SIG-M5 (cell line): ENCODE measurements around the gene MN1.

Experiments used
- DNase-seq: peaks from one replicate; lab custom pipeline; 2025; lab: John Stamatoyannopoulos, UW

The MN1 gene

DNA sequence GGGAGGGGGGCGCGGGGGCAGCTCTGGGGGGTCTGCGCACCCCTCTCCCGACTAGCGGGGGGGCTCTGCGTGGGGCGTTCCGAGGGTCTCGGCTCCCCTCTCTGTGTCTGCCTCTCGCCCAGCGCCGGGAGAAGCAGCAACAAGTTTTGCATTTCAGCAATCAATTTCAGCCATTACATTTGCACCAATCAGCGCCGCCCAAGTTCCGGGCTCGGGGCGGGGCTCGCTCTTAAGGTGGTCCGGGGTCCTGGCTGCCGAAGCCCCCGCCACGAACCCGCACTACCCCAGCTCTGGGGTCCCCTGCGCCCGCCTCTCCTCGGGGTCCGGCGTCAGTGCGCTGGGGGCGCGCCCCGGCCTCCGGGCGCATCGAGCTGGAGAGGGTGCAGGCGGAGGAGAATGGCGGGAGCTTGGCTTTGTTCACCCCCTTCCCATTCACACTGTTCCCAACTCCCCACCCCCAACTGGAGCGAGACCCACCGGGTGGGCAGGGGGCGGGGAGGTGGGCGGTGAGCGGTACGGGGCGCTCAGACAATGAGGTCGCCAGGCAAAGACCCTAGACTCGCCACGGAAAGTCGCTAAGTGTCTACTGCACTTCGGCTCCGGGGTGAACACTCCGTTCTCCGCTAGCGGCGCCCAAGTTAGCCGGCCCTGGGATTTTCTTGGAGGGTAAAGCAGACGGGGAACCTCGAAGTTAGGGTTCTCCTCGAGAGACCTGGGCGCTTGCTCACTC is at the start of gene MN1:
Gene MN1 (minus strand): TSS at position 141 of the 730 bp plus-strand sequence. CDS start 1,213 bp downstream, outside the sequence.
- no peak for DNase-seq

GRCh38 chr22:27850000-27850521 is 48.5 kb upstream of the MN1 start:
- DNase-seq = no peak

DNA sequence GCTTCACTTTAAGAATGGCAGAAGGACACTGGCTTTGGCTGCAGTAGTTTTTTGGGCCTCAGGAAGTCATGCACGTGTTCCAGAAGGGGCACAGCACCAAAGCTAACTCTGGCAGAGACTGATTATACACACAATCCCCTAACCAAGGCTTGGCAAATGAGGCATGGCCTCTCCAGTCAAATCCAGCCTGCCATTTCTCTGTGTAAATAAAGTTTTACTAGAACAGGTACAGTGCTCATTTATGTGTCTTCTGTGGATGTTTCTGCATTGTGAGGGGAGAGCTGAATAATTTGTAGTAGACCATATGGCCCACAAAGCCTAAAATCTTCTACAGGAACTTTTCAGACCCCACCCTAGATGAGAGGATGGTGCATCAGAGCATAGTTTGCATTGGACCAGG is 46.4 kb upstream of the MN1 start:
- DNase-seq = no peak

GRCh38 chr22:27846910-27847309 is 45.4 kb upstream of the MN1 start:
- DNase-seq = no peak

- no peak for DNase-seq
Measured at GRCh38 chr22:27846248-27846757, 44.7 kb upstream of the MN1 start.

GRCh38 chr22:27845644-27846043 is 44.1 kb upstream of the MN1 start:
- DNase-seq = no peak

DNA sequence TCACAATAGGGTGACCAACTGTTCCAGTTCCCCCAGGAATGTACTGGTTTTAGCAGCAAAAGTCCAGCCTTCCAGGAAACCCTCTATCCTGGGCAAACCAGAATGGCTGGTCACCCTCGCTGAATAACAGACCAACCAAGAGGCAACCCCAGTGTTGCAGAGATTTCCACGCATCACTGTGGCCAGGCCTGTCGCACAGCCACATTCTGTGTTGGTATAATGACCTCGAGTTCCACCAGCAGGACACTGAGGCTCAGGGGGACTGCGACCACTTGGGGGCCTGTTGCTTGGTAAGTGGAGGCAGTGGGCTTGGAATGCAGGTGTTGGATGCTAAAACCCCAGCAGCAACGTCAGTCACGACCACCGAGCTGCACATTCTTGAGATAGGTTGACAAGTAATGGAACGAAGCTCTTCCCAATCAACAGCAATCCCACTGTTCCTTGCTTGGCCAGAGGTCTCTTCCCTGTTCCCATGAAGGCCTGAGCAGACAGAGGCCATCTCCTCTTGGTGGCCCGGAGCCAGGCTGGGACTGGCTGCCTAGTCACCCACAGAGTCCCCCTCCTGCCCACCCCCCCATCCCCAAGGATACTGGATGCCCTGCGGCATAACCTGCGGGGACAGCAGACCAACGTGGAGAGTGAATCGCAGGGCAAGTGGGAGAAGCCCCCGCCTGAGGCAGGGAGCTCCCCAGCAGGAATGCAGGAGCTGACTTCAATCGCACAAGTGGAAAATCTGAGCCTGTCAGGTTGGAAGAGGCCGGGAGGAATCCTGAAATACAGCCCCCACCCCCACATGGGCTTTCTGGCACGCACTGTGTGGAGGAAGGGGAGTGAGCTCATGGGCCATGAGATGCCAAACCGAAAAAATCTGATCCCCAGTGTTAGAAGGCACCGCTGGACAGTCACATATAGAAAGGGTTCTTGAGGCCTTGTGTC is 43.4 kb upstream of the MN1 start:
- no peak for DNase-seq

- DNase-seq = no peak
Measured at GRCh38 chr22:27844256-27844655, 42.7 kb upstream of the MN1 start.

- no peak for DNase-seq
Measured at GRCh38 chr22:27843441-27843840, 41.9 kb upstream of the MN1 start.

DNA sequence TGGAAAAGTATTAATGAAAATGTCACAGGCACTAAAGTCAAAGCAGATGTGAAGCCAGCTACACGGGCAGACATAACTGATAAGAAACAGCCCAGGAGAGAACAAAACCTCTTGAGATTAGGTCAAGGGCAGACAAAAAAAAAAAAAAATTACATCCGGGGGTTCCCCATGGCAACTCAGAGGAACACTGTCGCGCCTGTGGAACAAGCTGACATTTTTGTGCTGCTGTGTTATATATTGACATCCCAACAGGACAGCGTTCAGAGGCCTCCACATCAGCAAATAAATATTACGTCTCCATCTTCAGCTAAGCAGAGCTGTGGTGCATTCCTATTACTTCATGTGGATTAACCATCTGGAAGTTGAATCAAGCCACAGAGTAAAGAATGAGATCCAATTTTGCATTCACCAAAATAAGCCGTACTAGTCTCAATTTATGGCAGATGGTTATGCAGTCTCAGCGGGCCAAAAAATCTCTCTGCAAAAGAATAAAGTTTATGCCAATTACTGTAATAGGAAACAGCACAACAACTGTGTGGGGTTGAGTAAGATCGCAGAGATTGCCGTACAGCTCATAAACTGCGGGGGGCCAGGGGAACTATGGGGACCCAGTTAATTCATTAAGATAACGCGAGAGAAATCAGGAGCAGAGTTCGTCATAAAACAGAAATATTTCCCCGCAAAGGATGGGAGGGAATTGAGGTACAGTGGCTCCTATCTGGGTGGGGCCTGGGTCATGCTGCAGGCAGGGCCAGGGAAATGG is 41.3 kb upstream of the MN1 start:
- DNase-seq = no peak

- no peak for DNase-seq
Measured at GRCh38 chr22:27842201-27842600, 40.6 kb upstream of the MN1 start.

DNA sequence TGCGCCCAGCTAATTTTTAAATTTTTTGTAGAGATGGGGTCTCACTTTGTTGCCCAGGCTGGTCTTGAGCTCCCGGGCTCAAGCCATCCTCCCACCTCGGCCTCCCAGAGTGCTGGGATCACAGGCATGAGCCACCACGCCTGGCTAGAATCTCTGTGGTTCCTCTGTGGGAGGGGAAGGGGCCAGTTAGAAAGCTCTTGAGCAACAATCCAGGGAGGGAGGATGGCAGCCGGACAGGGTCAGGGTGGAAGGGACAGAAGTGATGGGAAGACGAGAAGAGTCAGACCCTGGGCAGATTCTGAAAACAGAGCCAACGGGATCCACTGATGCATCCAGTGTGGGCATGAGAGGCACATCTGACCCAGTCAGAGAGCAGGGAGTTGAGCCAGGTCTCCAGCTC is 38.9 kb upstream of the MN1 start:
- no peak for DNase-seq

DNA sequence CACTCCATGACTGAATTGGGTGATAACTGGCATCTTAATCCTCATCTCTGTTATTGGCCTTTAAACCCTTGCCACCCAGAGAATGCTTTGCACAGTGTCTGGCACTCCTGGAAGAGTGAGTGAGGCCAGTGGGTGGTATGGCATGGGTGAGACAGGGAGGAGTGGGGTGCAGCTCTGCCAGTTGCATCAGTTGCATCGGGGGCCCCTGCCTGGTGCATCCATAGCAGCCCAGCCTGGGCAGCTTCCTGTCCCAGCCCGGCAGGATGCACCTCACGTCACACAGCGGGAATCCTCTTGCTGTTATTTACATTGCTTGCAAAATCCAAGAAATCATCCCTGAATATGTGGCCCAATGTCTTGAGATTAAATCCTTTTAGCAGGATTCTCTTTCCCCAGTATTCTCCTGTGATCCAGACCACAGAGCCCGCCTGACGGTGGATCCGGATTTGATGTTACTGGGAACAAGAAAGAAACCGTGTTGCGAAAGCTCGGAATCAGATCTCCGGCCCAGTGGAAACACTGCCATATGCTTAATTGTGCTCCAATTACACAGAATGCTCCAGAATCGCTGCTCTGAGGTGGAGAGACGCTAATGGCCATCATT is 37.6 kb upstream of the MN1 start:
- no peak for DNase-seq

DNA sequence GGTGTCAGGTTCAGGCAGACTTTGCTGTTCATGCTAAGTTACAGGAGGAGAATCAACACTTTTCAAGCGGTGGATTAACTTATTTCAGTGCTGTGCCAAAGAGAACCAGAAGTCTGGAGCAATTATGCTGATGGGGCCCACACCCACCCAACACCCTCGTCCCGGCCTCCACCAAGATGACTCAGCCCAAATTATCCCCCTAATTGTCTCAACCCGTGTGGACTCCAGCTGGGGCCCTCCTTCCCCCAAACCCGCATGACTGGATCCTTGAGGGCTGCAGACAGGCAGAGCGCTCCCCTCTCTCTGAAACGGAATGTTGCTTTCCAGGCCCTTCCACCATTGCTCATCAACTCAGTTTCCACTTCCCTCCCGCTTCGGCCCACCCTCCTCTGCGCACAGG is 34.6 kb upstream of the MN1 start:
- DNase-seq = no peak

DNA sequence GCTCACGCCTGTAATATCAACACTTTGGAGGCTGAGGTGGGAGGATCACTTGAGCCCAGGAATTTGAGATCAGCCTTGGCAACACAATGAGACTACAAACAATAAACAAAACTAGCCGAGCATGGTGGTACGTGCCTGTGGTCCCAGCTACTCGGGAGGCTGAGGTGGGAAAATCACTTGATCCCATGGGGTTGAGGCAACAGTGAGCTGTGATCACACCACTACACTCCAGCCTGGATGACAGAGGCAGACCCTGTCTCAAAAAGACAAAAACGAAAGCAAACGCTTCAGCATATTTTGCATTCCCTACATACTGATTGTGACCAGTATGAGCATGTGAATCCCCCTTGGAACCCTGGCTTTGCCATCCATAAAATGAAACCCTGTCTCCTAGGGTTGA is 33.9 kb upstream of the MN1 start:
- no peak for DNase-seq

GRCh38 chr22:27834364-27835185 is 33.0 kb upstream of the MN1 start:
- DNase-seq = no peak

- no peak for DNase-seq
Measured at GRCh38 chr22:27833803-27834202, 32.2 kb upstream of the MN1 start.

- no peak for DNase-seq
Measured at GRCh38 chr22:27832606-27833005, 31.1 kb upstream of the MN1 start.

- DNase-seq = no peak
Measured at GRCh38 chr22:27829620-27830019, 28.1 kb upstream of the MN1 start.
